DMS53 treated with DMSO at 0.1 percent for 48 hours (cell line): ENCODE data around the gene ADAMTSL1.

Source experiments
- DNase-seq: peaks from one replicate; lab custom pipeline; 2025; ENCODE audit not compliant: unreplicated experiment; lab: John Stamatoyannopoulos, UW

Gene ADAMTSL1

DNA sequence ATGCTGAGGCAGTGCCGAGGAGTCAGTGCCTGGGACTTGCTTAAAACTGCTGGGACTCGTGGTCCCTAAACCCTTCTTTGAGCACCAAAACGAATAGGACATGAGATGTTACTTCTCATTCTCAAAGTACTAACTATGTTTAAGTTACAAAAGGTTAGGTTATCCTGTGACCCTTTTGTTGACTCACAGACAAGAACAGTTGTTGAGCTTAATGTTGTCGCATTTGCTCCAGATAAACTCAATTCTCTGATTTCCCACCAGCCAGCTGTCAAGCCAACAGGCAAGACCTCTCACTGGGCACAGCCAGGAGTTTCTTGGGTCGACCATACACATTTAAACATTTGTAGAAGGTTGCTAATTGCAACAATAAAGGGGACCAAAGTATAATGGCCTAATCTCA lies 249.4 kb downstream of the ADAMTSL1 start:
- DNase-seq: no peak

DNA sequence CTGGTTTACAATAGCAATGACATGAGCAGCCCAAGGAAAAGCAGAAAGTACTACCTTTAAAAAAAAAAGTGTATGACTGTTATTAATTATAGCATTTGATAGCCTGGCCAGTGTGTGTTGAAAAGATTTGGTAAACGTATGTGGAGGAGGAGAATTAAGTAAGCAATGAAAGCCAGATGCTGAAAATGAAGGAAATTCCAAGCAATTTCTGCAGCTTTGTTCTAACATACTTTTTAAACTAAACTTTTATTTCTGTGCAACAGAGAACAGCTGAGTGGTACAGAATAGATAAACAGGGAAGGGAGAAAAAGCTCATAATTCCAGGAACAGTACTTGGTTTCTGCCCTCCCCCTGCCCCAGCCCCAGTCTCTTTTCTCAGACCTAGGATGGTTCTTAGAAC lies 252.6 kb downstream of the ADAMTSL1 start:
- DNase-seq: no peak

- no peak for DNase-seq
Observed at GRCh38 chr9:18727904-18728303, 254.0 kb downstream of the ADAMTSL1 start.

DNA sequence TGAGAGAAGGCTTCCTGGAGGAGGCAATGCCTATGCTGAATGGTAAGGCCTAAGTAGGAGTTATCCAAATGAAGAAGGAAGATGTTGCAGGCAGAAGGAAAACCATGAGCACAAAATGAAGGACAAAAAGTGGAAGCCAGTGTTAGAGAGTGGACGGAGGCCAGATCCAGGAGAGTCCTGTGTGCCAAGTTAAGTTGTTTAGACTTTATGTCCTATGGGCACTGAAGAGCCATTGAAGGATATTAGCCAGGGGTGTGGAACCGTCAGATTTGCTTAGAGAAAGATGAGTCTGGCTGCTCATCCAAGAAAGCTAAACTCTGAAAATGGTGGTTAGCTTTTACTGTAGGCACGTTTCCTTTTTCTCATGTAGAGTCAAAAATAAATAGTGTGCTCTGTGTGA lies 254.7 kb downstream of the ADAMTSL1 start:
- no peak for DNase-seq

GRCh38 chr9:18730241-18730640 lies 256.3 kb downstream of the ADAMTSL1 start:
- no peak for DNase-seq

DNA sequence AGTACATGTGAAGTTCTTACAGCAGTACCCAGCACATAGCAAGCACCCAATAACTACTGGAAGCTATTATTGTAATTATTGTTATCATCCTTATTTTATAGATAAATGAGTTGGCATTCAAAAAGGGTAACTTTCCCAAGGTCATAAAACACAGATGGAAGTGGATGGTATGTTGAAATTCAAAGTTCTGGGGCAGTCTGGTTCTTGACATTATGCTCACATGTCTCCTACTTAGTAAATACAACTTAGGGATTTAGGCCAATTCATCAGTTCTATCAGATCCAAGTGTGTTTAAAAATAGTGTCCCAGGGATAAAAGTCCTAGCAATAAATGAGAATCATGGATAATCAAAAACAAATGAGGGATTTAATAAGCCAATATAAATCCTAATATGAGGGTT lies 265.2 kb downstream of the ADAMTSL1 start:
- DNase-seq: no peak

- DNase-seq: no peak
Observed at GRCh38 chr9:18739641-18740318, 265.8 kb downstream of the ADAMTSL1 start.

DNA sequence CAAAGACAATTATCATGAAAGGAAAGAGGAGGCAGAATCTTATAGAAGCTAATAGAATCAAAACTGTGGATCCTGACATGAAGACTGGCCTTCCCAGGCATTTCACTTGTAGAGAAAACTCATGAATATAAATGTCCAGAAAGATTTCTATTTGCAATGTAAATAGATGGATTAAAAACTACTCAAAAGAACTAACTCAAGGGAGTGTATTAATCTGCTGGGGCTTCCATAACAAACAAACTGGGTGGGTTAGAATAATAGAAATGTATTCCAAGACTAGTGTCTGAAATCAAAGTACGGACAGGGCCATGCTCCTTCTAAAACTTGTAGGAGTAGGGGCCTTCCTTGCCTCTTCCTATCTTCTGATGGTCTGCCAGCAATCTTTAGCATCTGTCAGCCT lies 267.4 kb downstream of the ADAMTSL1 start:
- DNase-seq: no peak

DNA sequence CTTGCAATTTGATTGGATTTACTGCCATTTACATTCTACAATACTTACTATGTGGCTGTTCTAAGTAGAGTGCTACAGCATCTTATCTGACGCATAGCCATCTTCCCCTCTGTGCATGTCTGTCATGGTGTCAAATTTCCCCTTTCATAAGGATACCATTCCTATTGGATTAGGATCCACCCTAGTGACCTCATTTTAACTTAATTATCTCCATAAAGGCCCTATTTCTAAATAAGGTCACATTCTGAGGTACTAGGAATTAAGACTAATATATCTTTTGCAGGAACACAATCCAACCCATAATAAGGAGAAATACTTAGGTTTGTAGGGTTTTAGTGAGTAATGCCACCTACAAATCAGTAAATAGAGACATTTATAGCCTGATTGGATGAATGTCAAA lies 268.0 kb downstream of the ADAMTSL1 start:
- DNase-seq: no peak

DNA sequence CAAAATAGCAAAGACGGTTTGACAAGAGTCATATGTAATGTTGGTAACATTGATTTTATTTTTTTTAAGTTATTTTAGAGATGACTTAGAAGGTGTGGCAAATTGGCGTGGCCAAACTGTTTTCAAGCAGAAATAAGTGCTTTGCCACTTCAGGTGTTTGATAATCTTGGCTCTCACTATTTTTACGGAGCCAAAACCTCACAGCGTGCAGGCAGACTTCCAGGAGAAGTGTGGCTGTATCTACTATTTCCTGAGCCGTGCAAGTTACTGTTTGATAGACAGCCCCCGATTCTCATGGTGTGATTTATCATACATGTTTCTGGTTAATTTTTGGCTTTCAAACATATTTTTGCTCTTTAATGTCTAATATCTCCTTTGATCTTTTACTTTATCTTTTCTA lies 269.5 kb downstream of the ADAMTSL1 start:
- DNase-seq: no peak

DNA sequence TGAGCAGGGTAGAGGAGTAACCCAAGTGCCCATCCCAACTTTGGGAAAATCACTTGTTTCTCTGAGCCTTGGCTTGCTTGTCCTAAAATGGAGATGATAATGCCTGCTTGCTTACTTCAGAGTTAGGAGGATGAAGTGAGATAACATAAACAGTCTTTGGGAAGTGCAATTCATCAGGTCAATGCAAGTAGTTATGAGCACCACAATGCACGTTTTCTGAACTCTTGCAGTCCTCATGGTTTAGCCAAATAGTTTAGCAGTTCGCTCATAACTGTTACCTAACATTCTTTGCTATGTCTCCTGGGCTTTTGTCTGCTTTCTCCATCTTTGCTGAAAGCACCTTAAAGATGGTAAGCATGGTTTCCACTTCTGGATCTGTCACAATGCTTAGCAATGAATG lies 270.0 kb downstream of the ADAMTSL1 start:
- DNase-seq: no peak

- no peak for DNase-seq
Observed at GRCh38 chr9:18745710-18746109, 271.8 kb downstream of the ADAMTSL1 start.

DNA sequence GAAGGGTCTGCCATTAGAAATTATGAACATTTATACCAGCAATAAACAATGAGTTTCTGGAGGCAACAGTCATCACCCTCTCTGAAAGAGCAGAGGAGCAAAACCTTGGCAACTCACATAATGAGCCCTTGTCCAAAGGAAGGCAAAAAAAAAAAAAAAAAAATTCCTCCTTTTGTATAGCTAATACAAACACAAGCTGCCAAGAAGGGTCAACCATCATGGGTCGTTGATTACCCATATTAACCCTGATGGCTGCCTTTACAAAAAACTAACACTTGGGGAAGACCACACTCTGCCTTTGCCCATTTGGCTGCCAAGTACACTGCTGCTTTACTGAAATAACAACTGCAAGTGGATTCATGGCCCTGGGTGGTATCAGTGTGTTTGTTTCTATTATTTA lies 272.7 kb downstream of the ADAMTSL1 start:
- DNase-seq: no peak

DNA sequence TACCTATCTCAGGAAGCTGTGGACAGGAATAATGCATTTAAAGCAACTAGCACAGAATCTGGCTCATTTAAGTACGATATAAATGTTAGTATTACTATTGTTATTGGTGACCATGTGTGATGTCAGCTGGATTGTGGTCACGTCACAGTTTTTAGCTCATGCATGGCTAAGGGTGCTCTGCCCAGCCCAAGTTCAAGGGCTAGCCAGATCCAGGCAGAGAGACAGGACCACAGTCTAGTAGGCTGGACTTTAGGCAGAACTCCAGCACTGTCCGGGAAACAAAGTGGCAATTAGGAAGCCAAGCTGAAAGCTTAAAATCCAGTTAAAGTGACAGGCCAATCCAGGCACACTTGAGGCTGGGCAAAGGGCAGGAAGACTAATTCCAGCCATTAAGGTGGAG lies 273.6 kb downstream of the ADAMTSL1 start:
- no peak for DNase-seq

GRCh38 chr9:18748251-18748701 lies 274.3 kb downstream of the ADAMTSL1 start:
- no peak for DNase-seq

DNA sequence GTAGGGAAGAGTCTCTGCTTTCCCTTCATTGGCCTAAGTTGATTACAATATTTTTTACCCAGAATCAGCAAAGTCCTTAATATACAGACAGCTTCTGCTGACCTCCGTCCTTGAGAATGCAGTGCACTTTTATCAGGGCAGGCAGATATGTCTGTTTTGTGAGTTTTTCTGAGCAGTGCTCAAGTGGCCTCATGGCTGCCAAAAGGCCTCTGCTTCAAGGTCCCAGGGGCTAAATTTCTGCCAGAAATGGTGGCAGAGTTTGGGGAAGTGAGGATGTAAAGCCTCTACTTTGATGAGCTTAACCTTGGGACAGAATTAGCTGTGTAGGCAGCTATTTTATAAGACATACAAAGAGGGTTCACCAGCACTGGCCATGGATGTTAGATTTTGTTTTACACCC lies 275.8 kb downstream of the ADAMTSL1 start:
- DNase-seq: no peak

DNA sequence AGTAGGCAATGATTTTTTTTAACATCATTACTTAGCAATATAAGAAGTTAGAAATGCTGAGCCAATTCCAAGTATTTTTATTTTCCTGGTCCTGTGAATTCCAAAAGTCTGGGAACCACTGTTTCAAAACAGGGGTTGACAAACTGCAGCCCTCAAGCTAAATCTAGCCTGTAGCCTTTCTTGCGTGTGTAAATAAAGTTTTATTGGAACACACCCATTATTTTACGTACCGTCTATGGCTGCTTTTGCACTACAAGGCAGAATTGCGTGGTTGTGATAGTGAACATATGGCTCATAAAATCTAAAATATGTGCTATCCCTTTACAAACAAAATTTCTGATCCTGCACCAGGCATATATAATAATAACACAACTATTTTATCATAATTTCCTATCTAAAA lies 280.0 kb downstream of the ADAMTSL1 start:
- DNase-seq: no peak

DNA sequence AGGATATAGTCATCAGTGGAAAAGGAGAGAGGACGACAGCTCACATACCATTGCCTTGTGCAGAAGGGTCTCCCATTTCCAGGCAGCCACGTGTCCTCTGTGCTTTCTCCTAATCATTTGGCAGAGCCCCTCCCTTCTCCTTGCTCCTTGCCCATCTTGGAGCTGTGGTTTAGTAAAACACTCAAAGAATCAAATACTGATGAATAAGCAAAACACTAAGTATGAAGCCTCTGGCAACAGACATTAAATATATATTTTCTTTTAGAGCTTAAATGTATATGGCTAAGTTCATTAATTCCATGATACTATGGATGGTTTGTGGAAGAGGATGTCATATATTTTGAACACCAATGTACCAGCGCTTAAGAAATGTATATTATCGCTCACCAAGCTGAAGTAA lies 280.6 kb downstream of the ADAMTSL1 start:
- no peak for DNase-seq

DNA sequence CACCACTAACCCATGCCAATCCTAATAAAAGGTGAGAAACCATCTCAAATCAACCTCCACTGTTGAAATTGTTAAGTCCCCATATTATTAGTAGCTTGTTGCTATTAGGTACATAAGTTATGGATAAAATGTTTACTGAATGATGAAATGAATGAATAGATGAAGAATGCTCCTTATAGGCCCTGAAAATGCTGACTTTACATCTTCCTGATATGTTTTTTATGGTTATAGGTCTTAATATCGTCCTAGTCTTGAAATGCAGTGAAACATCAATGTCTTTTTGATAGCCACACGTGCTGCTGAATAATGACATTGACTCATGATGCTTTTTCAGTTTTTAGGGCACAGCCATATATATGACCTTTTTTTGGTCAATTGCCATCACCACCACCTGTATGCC lies 281.3 kb downstream of the ADAMTSL1 start:
- DNase-seq: no peak

- DNase-seq: peak; percentile 20
Observed at GRCh38 chr9:18756712-18757125, 282.8 kb downstream of the ADAMTSL1 start.

- DNase-seq: no peak
Observed at GRCh38 chr9:18759827-18760226, 285.9 kb downstream of the ADAMTSL1 start.

GRCh38 chr9:18761742-18762300 lies 287.9 kb downstream of the ADAMTSL1 start:
- DNase-seq: no peak

DNA sequence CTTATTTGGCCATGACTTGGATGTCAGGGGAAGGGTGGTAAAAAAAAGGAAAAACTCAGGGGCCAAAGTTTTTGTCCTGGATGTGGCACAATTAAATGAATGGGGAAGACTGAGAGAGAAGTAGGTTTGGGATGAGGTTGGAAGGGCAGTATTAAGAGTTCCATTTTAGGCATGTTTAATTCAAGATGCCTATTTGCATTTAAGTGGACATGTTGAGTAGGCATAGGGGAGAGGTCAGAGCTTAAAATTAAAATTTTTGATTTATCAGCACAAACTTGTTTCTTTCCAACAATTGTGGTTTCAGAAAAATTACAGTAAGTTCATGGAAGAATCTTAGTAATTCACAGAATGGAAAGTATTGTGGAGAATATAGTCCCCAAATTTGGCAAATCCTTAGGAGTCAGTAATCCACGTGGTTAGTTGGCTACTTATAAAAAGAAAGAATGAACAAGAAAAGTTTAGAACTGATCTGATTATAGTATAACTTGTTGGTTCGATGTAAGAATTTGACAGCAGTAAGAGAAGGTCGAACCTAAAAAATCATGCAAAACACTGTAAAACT lies 293.1 kb downstream of the ADAMTSL1 start:
- DNase-seq: no peak
